GM19467 (cell line): ENCODE results near the gene PAK5.
"Not testable (repeated sequence)": the region's sequence is repeated elsewhere in the genome, so short reads cannot be mapped to it uniquely, and the experiment has no call there.

Experiments
- ATAC-seq: cut with Tn5 transposase; IDR thresholded peaks from one replicate; pipeline ENCODE4 v1.9.1; 2021; ENCODE audit warnings: mild to moderate bottlenecking, moderate library complexity; ENCODE audit not compliant: unreplicated experiment

Gene PAK5

DNA sequence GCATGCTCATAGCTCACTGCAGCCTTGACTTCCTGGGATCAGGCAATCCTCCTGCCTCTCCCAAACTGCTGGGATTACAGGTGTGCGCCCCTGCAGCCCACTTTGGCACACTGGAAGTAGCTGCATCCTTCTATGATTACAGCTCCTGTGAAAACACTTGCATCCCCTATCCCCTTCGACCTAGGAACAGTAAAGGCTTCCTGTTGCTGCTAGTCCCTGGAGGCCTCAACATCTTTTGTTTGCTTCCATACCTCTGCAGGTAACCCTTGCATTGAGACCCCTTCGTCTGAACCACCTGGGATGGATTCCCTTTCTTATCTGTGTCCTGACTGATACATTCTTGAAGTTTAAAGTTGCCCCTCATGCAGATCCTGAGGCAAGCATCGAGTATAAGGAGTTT lies 152.4 kb downstream of the PAK5 start:
- ATAC-seq: no peak

- no peak for ATAC-seq
Observed at GRCh38 chr20:9686001-9686400, 152.9 kb downstream of the PAK5 start.

DNA sequence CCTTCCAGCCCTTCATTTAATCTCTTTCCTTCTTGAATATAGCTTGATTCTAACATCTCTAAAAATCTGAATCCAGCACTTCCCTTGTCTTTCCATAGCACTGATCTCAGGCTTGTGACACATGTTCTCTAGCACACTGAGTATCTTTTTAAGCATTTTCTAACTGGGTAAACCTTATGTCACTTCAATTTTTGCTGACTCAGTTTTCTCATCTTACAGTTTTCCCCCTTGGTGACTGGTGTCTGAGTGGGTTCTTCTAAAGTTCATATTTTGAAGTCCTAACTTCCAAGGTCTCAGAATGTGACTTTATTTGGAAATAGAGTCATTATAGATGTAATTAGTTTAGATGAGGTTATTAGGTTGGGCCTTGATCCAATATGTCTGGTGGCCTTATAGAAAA lies 153.9 kb downstream of the PAK5 start:
- ATAC-seq: no peak

DNA sequence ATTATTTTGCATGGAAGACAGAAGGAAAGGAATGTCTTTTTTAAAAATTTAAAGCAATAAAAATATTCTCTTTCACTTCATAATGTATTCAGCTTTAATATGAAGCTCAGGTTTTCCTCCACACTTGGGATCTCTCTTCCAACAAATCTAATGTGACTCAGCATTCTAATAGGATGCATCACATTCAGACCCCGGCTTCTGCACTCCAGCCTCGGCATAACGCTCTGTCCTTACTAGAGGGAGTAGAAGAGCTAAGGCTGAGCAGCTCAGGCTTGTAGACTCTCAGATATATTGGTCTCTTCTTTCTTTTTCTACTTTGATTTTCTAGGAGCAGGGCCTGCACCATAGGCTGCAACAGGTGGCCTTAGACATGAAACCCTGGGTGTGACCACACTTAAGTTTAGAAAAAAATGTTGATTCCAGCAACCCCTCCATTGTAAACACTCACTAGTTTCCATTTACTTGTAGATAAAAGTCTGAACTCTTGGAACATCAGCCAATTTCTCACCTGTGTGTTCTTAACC lies 161.7 kb downstream of the PAK5 start:
- ATAC-seq: no peak

- ATAC-seq: no peak
Observed at GRCh38 chr20:9672981-9673380, 165.9 kb downstream of the PAK5 start.

DNA sequence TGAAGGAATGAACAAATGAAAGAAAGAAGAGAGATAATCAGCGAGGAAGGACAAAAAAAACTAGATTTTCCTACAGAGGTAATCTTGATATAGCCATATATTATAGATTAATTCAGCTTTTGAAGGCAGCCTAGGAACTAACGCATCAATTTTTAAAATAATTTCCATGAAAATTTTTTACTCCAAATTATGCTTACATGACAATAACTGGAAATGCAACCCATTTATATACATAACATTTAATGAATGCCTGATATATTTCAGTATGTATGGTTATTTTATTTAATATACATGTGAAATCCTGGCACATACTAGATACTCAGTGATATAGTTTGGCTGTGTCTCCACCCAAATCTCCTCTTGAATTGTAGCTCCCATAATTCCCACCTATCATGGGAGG lies 166.8 kb downstream of the PAK5 start:
- no peak for ATAC-seq

- ATAC-seq: no peak
Observed at GRCh38 chr20:9668381-9668780, 170.5 kb downstream of the PAK5 start.

DNA sequence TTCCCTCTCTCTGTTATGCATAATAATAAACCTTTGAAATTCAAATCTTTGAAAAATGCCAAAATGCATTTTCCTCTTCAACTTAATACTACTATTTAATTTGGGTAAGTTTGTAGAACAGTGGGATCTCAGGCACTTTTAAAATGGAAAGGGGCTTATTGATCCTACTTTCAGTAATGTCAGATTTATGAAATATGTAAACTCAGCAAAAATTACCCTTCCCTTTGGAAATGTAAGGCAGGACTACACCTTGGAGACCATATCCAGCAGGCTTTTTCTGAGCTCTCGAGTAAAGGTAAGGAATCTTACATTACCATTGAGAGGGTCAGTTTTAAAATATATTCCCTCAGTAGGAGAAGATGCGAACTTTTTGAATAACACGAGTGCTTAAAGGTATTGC lies 175.5 kb downstream of the PAK5 start:
- ATAC-seq: no peak

DNA sequence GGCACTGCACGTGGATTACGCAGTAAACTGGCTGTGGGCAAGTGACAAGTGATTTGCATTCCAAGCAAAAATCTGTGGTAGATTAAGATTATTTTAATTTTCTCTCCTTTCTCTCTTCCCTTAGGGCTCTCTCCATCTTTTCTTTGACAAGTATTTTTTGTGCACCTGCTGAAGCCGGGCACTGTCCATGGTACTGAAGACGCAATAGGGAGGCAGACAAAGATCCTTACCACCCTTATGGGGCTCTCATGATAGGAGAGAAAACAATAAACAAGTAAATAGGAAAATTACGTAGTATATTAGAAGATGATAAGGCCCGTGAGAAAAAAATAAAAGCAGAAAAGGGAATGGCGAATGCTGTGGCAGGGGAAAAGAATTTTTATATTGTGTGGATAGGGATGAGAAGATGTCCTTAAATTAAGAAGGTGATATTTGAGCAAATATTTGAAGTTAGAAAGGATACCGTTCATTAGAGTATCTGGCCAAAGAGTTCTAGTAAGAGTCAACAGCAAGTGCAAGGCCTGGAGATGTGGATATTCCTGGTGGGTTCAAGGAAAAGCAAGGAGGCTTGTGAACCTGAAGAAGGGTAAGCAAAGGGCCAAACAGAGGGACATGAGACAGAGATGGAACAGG lies 178.5 kb downstream of the PAK5 start:
- ATAC-seq: no peak

- ATAC-seq: no peak
Observed at GRCh38 chr20:9647741-9648140, 191.1 kb downstream of the PAK5 start.

DNA sequence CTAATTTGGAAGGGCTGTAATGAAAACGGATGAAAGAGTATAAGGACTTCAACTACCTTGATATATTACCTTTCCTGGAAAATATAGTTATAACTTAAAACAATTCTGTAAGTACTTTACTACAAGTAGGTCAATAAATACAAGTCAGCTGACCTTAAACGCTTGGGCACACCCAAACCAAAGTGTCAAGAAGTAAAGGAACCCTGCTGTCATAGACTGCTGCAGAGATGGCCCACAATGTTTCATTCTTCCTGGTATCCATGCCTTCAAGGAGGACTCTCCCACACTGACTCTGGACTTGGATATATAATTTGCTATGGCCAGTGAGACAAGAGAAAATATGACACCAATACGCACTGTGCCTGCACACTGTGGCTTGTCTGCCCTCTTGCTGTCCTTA lies 192.5 kb downstream of the PAK5 start:
- ATAC-seq: no peak

DNA sequence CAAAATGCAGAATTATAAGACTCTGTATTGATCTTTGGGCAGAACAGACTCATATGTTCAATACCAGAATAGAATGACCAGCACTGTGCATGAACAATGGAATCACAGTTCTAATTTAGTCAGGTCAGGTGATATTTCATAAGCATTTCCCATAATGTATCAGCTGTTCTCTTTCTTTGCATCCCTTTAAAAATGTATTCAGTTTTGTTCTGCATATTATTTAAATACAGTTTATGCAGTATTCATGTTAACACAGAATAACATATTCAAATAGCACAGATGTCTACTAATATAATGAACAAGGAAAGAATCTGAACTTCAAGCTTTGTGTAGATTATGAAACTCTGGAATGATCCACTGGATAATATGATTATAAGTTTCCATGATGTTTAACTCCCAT lies 196.0 kb downstream of the PAK5 start:
- ATAC-seq: no peak

DNA sequence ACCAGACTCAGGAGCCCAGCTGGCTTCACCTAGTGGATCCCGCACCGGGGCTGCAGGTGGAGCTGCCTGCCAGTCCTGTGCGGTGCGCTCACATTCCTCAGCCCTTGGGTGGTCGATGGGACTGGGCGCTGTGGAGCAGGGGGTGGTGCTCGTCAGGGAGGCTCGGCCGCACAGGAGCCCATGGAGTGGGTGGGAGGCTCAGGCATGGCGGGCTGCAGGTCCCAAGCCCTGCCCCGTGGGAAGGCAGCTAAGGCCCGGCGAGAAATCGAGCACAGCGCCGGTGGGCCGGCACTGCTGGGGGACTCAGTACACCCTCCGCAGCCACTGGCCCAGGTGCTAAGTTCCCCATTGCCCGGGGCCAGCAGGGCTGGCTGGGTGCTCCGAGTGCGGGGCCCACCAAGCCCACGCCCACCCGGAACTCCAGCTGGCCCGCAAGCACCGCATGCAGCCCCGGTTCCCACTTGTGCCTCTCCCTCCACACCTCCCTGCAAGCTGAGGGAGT lies 197.3 kb downstream of the PAK5 start:
- ATAC-seq: not testable (repeated sequence)

- ATAC-seq: no peak
Observed at GRCh38 chr20:9637889-9638288, 201.0 kb downstream of the PAK5 start.

- ATAC-seq: no peak
Observed at GRCh38 chr20:9635750-9636149, 203.1 kb downstream of the PAK5 start.

DNA sequence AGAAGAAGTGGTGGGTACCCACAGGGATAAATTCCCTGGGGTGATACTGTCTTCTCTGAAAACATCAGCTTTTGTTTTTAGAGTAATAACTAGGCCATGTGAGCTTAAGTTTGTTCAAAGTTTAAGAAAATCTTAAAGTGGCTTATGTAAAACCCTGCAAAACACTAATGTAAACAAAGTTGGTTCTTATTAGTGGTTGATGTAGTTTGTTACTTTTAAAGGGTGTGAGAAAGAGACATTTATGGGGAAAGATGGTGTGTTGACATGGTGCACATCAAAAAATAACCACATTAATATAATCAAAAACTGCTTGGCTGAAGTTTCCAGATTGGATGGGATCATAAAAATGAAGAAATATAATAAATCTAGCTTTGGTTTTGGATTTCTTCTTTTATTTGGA lies 204.5 kb downstream of the PAK5 start:
- no peak for ATAC-seq

GRCh38 chr20:9632991-9633390 lies 205.9 kb downstream of the PAK5 start:
- no peak for ATAC-seq

- ATAC-seq: no peak
Observed at GRCh38 chr20:9632265-9632664, 206.6 kb downstream of the PAK5 start.

DNA sequence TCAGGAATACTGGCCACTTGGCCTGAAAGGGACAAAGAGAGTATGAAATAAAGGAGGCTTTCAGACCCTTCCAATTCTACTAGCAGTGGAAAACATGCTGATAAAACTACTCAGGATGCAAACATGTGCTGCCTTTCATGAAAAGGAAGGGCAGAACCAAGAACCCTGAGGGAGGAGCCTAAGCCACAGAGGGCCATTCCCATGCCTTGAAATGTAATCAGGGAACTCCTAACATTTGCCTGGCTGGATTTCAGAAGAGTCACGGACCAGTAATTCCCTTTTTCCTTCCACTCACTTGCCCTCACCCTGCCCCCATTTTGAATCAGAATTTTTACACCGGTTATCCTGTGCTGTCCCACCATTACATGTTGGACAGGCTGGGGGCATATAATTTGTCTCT lies 208.3 kb downstream of the PAK5 start:
- ATAC-seq: no peak

GRCh38 chr20:9629831-9630230 lies 209.0 kb downstream of the PAK5 start:
- ATAC-seq: no peak

DNA sequence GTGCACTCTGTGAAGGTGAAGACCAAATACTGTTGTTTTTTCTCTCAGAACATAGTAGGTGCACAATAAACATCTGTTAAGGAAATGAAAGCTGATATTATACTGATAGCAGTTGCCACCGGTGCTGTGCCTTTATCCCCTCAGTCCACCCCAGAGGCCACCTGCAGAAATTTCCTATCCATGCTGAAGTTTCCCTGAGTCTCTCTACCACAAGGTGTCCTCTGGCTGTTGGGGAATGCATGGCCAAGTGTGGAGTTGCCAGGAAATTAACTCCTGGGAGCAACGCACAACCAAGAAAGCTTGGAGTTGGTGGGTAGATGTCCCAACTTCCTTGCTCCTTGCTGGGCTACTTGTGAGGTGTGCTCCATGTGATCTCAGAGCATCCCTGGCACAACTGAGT lies 210.3 kb downstream of the PAK5 start:
- no peak for ATAC-seq

DNA sequence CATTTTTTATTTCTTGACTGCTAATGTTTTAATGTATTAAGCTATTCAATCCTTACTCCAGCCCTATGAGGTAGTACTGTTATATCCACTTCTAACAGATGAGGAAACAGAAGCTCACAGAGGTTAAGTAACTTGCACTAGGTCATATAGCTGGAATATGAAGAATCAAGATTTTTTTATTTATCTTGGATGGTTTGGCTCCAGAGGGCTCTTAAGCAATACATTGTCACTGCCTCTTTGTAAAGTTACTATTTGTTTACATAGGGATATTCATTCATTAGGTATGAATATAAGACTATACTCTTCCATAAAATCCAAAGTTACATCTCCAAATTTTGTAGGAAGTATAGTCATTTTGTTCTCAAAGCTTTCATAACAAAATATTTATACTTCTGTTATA lies 210.7 kb downstream of the PAK5 start:
- no peak for ATAC-seq

- no peak for ATAC-seq
Observed at GRCh38 chr20:9627219-9627618, 211.7 kb downstream of the PAK5 start.
